Measurements from ENCODE around the gene COLQ.

- TF ChIP-seq EP300 (IDR thresholded peaks at IDR 0.05), result no peak
- TF ChIP-seq POLR2A (IDR thresholded peaks at IDR 0.05), result no peak
Measured at GRCh38 chr3:15502616-15503015, 18.9 kb downstream of the COLQ start.
